NCI-H748 treated with DMSO at 0.1 percent for 48 hours (cell line): ENCODE data around the gene SMC5.
"Not testable (repeated sequence)": the region's sequence is repeated elsewhere in the genome, so short reads cannot be mapped to it uniquely, and the experiment has no call there.

Source experiments
- DNase-seq: peaks from one replicate; lab custom pipeline; 2025; lab: John Stamatoyannopoulos, UW

Gene SMC5

GRCh38 chr9:70367305-70367930 lies 108.6 kb downstream of the SMC5 start:
- no peak for DNase-seq

- no peak for DNase-seq
Observed at GRCh38 chr9:70374962-70375618, 116.3 kb downstream of the SMC5 start.

GRCh38 chr9:70382046-70382708 lies 123.4 kb downstream of the SMC5 start:
- DNase-seq, result no peak

GRCh38 chr9:70382709-70383605 lies 124.2 kb downstream of the SMC5 start:
- DNase-seq, result no peak

GRCh38 chr9:70385426-70385825 lies 126.6 kb downstream of the SMC5 start:
- DNase-seq, result no peak

GRCh38 chr9:70387663-70388062 lies 128.9 kb downstream of the SMC5 start:
- DNase-seq, result no peak

- DNase-seq, result no peak
Observed at GRCh38 chr9:70389188-70389587, 130.4 kb downstream of the SMC5 start.

GRCh38 chr9:70389621-70390266 lies 131.0 kb downstream of the SMC5 start:
- DNase-seq, result no peak

- DNase-seq, result no peak
Observed at GRCh38 chr9:70390933-70391341, 132.2 kb downstream of the SMC5 start.

GRCh38 chr9:70392189-70392588 lies 133.4 kb downstream of the SMC5 start:
- DNase-seq, result no peak

GRCh38 chr9:70392850-70393249 lies 134.1 kb downstream of the SMC5 start:
- no peak for DNase-seq

- no peak for DNase-seq
Observed at GRCh38 chr9:70395652-70396051, 136.9 kb downstream of the SMC5 start.

- no peak for DNase-seq
Observed at GRCh38 chr9:70398145-70398556, 139.4 kb downstream of the SMC5 start.

GRCh38 chr9:70399141-70399540 lies 140.4 kb downstream of the SMC5 start:
- DNase-seq, result no peak

- DNase-seq, result no peak
Observed at GRCh38 chr9:70400107-70400892, 141.5 kb downstream of the SMC5 start.

- DNase-seq, result not testable (repeated sequence)
Observed at GRCh38 chr9:70401241-70401640, 142.5 kb downstream of the SMC5 start.

GRCh38 chr9:70402213-70402612 lies 143.4 kb downstream of the SMC5 start:
- no peak for DNase-seq

GRCh38 chr9:70403166-70403565 lies 144.4 kb downstream of the SMC5 start:
- DNase-seq, result no peak

GRCh38 chr9:70403618-70404025 lies 144.8 kb downstream of the SMC5 start:
- no peak for DNase-seq

- DNase-seq, result no peak
Observed at GRCh38 chr9:70404261-70404660, 145.5 kb downstream of the SMC5 start.
